Erythroblast (primary cell): ENCODE measurements around the gene AKAP6.

Experiments used
- GATA1 ChIP-seq: IDR thresholded peaks from 2 replicates; pipeline ENCODE4 v1.6.1; 2011; ENCODE audit warnings: low read depth, mild to moderate bottlenecking, control low read depth, low read length, moderate library complexity
- POLR2A ChIP-seq: IDR thresholded peaks from 2 replicates; pipeline ENCODE4 v1.6.1; 2011; ENCODE audit warnings: mild to moderate bottlenecking, low read length

DNA sequence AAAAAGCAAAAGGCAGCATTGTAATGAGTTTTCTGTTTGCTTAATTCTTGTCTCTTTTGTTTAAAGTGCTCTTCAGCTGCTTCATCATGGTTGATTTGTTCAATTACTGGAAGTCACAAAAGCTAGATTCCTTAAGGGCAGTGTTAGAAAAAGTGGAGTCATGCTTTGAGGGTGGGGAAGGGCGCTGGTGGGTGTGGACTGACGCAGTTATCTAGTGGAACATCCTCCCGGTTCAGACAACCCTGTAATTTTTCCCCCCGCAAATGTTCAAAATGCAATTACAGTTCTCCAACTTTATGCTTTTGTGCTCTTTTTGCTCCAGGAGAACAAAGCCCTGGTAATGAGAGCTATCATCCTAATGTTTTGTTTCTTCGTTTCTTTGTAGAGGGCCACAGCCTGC, 2.1 kb downstream of the AKAP6 start:
- TF ChIP-seq POLR2A: no peak
- no peak for TF ChIP-seq GATA1
